Pancreas (tissue), 10 donors: Measurements from ENCODE around the gene NINJ1. TPM values are rescaled to one million over a fixed set of nuclear protein-coding genes. Genes with fewer than 3 reads are reported as not detected.
"Not testable (repeated sequence)": the region's sequence is repeated elsewhere in the genome, so short reads cannot be mapped to it uniquely, and the experiment has no call there.

Source experiments
- ATAC-seq, 4 donors: fragments of 200-7000 bp; cut with Tn5 transposase; one replicate each; pipeline versions ENCODE4 v1.8.0 to v1.9.1; 2020; ENCODE audit warnings: mild to moderate bottlenecking in 4 of 4, moderate library complexity in 4 of 4
- DNase-seq, 6 donors: peaks; one replicate each; pipeline ENCODE4 v3.0.0-alpha.2; 2020
- FAIRE-seq: peaks from 2 replicates; lab custom pipeline; 2012; peaks lifted over from hg19 to GRCh38; lab: Jason Lieb, UNC
- H3K27ac ChIP-seq, 4 donors: fragments of 200-600 bp; sonication (generic); 1 replicate in 3 of 4; 2 replicates in 1 of 4; pipeline versions ENCODE4 v1.5.0 to v1.8.0; 2020
- H3K27me3 ChIP-seq, 4 donors: fragments of 200-600 bp; one replicate each; pipeline ENCODE4 v1.8.0; 2021
- H3K36me3 ChIP-seq, 3 donors: fragments of 200-600 bp; sonication (generic) in 1 of 3; one replicate each; pipeline versions ENCODE4 v1.5.0 to v1.8.0; 2020 to 2021
- H3K4me1 ChIP-seq, 3 donors: fragments of 200-600 bp; one replicate each; pipeline ENCODE4 v1.8.0; 2021
- H3K4me3 ChIP-seq, 4 donors: fragments of 200-600 bp; sonication (generic) in 2 of 4; one replicate each; pipeline versions ENCODE4 v1.5.0 to v1.8.0; 2020 to 2021
- H3K9me3 ChIP-seq, 4 donors: fragments of 200-600 bp; one replicate each; pipeline ENCODE4 v1.8.0; 2021
- whole genome bisulfite sequencing, 2 donors: extraction: QIAGEN DNeasy Blood & Tissue Kit; methylation state at CpG; one replicate each; pipeline ENCODE4 v1.1.7; 2013; 5-methylcytosine and 5-hydroxymethylcytosine counted together
- intact Hi-C, 3 donors: fragments of 100-400 bp; cut with DNase I; formaldehyde crosslinking; loops; one replicate each; pipeline versions ENCODE4 v1.11.1 to v1.14.2; 2022
- polyA plus RNA-seq, 2 donors: library from polyadenylated mRNA; stranded (reverse); fragments of 200-250 nt; gene quantifications; one replicate each; pipeline ENCODE4 v1.2.3, GENCODE V29; 2013
- total RNA-seq, 6 donors: library from RNA; stranded (reverse); fragmentation: NEBNext Ultra II Directional in 4 of 6; extraction: Animal tissue kit (Norgen Biotek cat#: 25700) in 4 of 6; gene quantifications; one replicate each; pipeline versions ENCODE4 v1.2.1 to v1.2.4, GENCODE V29; 2021 to 2023
- TF ChIP-seq, protein P1 (sequence below), 4 donors: fragments of 200-600 bp; sonication (generic) in 3 of 4; IDR thresholded peaks; one replicate each; pipeline versions ENCODE4 v1.5.0 to v1.8.0; 2021; ENCODE audit warnings: antibody characterized with exemption in 4 of 4
- donor health status: healthy with polysubstance abuse.
- donor health status: DM: no; HTN: no; CAD: no; lungs with moderate emphysema.
- donor health status: DM: no; HTN: no; CAD: no.
- donor health status: control.
- donor health status: control.
- donor health status: Bipolar disorder and iron deficiency.
- donor health status: DM: yes; HTN: yes; CAD: no.
- donor health status: DM: no; HTN: no; CAD: no.
- donor health status: DM: no; HTN: no; CAD: no.
- donor health status: DM: yes; HTN: yes; CAD: no.

Gene NINJ1
- total and polyA plus RNA-seq, 8 donors: 15.6 to 33.2 (median 21.3) TPM

DNA sequence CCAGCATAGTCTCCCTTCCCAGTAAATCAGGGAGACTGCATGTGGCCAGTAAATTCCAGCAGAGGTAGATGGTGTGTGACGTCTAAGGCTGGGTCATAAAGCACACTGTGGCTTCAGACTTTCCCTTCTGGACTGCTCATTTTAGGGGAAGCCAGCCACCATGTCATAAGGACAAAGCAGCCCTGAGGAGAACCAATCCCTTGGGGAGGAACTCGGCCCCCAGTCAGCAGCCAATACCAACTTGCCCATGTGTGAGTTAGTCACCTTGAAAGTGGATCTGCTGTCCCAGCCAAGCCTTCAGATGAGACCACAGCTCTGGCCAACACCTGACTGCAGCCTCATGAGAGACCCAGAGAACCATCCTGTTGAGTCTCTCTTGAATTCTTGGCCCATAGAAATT, 14.7 kb upstream of the NINJ1 start:
- no peaks in the 10 kb centered on the region for H3K9me3 ChIP-seq
- H3K27ac ChIP-seq: no peak overlapping the region
- intact Hi-C loops: no loop called here
- no peak for DNase-seq
- no peak for FAIRE-seq
- 85 to 91% methylated on average over 2 of the region's 2 CpGs for WGBS, 2 donors
- H3K4me1 ChIP-seq: no peaks in the 10 kb centered on the region
- TF ChIP-seq, protein P1, sequence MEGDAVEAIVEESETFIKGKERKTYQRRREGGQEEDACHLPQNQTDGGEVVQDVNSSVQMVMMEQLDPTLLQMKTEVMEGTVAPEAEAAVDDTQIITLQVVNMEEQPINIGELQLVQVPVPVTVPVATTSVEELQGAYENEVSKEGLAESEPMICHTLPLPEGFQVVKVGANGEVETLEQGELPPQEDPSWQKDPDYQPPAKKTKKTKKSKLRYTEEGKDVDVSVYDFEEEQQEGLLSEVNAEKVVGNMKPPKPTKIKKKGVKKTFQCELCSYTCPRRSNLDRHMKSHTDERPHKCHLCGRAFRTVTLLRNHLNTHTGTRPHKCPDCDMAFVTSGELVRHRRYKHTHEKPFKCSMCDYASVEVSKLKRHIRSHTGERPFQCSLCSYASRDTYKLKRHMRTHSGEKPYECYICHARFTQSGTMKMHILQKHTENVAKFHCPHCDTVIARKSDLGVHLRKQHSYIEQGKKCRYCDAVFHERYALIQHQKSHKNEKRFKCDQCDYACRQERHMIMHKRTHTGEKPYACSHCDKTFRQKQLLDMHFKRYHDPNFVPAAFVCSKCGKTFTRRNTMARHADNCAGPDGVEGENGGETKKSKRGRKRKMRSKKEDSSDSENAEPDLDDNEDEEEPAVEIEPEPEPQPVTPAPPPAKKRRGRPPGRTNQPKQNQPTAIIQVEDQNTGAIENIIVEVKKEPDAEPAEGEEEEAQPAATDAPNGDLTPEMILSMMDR (IDR thresholded peaks at IDR 0.05): no peak
- H3K27me3 ChIP-seq: no peaks in the 10 kb centered on the region
- ATAC-seq: no peak
- no peak overlapping the region for H3K4me3 ChIP-seq
- H3K36me3 ChIP-seq: no peaks in the 10 kb centered on the region

DNA sequence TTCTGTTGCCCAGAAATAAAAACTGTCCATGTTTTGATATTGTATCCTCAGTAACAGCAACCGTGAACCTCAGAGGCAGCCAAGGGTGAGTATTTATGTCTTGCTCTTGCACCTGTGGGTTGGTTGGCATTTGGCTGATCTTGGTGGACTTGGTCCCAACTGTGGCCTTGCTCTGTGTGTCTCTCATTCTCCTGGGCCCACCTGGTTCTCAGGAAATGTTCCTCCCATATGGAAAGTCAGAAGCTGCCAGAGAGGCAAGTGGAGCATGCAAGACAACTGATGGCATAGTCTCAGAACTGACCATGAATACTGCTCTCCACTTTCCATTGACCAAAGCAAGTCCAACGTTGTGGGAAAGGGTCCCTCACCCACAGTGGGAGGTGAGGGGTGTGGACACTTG, 13.6 kb upstream of the NINJ1 start:
- Histone ChIP-seq H3K4me1 (no peaks in the 10 kb centered on the region), H3K4me3 (no peak overlapping the region), H3K36me3 (no peaks in the 10 kb centered on the region), H3K27me3 (no peaks in the 10 kb centered on the region), H3K27ac (no peak overlapping the region), H3K9me3 (no peaks in the 10 kb centered on the region)
- no peak for FAIRE-seq
- no peak for DNase-seq
- WGBS, 2 donors: 59 to 64% methylated on average over 2 of the region's 2 CpGs
- no peak for ATAC-seq
- TF ChIP-seq, protein P1 (IDR thresholded peaks at IDR 0.05): no peak
- intact Hi-C loops: no loop called here

DNA sequence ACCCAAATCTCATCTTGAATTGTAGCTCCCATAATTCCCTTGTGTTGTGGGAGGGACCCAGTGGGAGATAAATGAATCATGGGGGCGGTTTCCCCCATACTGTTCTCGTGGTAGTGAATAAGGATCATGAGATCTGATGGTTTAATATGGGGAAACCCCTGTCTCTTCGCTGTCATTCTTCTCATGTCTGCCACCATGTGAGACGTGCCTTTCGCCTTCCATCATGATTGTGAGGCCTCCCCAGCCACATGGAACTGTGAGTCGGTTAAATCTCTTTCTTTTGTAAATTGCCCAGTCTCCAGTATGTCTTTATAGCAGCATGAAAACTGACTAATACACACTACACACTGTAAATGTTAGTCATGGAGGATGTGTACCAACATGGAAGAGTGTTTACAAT, 12.6 kb upstream of the NINJ1 start:
- 87 to 93% methylated on average over 6 of the region's 6 CpGs for WGBS, 2 donors
- ATAC-seq, DNase-seq, H3K27me3 ChIP-seq, H3K9me3 ChIP-seq, FAIRE-seq, H3K4me1 ChIP-seq, H3K36me3 ChIP-seq, intact Hi-C loops, H3K27ac ChIP-seq, H3K4me3 ChIP-seq: not testable (repeated sequence)

DNA sequence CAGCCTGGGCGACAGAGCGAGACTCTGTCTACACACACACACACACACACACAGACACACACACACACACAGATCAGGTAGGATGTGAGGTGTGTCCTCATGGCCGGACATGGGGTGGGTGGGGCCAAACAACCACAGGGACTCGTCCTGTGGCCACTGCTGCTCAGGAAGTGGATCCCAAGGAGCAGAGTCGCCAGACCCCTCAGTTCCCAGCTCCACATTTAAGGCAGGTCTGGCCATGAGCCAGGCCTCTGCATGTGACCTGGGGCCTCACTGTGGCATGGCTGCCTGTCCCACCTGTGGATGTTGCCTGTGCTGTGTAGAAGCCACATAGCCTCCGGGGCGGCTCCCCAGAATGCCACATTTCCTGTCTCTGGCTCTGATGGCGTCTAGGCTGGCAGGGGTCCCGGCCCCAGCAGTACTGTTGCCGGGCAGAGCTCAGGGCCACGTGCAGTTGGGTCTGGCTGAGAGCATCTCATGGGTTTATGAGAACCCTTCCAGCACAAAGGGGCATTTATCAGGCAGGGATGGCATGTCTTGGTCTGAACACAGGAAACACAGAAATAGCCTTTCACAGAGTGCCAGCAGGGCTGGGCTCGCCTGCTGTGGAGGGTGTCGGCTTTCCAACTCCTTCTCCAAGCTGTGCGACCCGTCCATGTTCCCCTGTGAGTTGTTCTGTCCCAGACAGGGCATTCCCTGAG, 9.9 kb upstream of the NINJ1 start:
- WGBS, 2 donors: 60 to 66% methylated on average over 15 of the region's 15 CpGs

DNA sequence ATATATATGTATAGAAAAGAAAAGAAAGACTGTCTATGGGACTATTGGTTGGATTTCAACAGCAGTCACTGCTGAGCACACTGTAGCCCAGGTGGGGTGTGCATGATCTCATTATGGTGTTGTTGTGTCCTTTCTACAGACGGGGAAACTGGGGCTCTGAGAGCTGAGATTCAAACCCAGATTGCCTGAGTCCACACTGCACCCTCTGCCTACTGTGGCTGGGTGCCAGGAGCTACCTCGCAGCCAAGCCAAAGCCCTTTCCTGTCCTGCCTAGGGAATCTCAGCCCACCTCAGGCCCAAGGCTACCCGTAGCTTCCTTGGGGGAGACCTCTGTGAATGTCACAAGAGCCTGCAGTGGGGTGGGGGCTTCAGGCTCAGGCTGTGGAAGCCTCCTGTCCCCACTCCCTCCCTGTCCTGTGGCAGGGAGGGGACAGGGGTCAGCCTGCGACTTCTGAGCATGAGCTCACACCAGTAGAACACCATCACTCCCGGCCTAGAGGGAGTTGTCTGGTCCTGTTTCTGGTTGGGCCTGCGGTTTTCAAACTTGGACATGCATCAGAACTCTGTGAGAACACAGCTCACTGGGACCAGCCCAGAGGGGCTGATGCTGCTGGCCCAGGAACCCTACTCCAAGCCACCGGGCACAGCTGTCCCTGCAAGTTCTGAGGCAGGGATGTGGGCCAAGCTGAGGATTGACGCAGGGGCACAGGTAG, 7.9 kb upstream of the NINJ1 start:
- Histone ChIP-seq H3K4me1 (no peaks in the 10 kb centered on the region), H3K4me3 (no peak overlapping the region), H3K9me3 (no peaks in the 10 kb centered on the region), H3K36me3 (no peaks in the 10 kb centered on the region), H3K27ac (no peak overlapping the region), H3K27me3 (no peaks in the 10 kb centered on the region)
- intact Hi-C loops: no loop called here
- FAIRE-seq (no peak), DNase-seq (no peak), ATAC-seq (no peak)
- TF ChIP-seq, protein P1 (IDR thresholded peaks at IDR 0.05): no peak
- 83% methylated on average over 8 of the region's 8 CpGs for WGBS, 2 donors

More for the DNA sequence above, 9.9 kb upstream of the NINJ1 start:
- Histone ChIP-seq H3K9me3 (no peaks in the 10 kb centered on the region), H3K27me3 (no peaks in the 10 kb centered on the region), H3K4me1 (no peaks in the 10 kb centered on the region), H3K4me3 (no peak overlapping the region), H3K36me3 (no peaks in the 10 kb centered on the region), H3K27ac (peak overlapping the region in 2 of 4 donors; percentile 19 to 22)
- intact Hi-C loops: no loop called here
- TF ChIP-seq, protein P1 (IDR thresholded peaks at IDR 0.05): no peak
- FAIRE-seq (no peak), ATAC-seq (peak; percentile 44 to 72 (median 58)), DNase-seq (peak in 2 of 6 donors; percentile 35 to 70)
